Measurements from ENCODE around the gene COL26A1.

COL26A1 gene

GRCh38 chr7:101545441-101546190 is 182.9 kb downstream of the COL26A1 start:
- no peak for TF ChIP-seq CTCF (IDR thresholded peaks at IDR 0.05; ENCODE audit: low read depth, low read length, missing control alignments)
- H3K4me3 ChIP-seq (ENCODE audit: low read depth, low read length), result no peak overlapping the region
- in situ Hi-C loops (cut with HindIII; ENCODE audit: low sequenced_read_pairs), result no loop called here
- no peak for DNase-seq (ENCODE audit: low read depth)

GRCh38 chr7:101546308-101546936 is 183.7 kb downstream of the COL26A1 start:
- no peak for TF ChIP-seq CTCF (IDR thresholded peaks at IDR 0.05; ENCODE audit: low read depth, low read length, missing control alignments)
- H3K4me3 ChIP-seq (ENCODE audit: low read depth, low read length), result no peak overlapping the region
- in situ Hi-C loops (cut with HindIII; ENCODE audit: low sequenced_read_pairs), result no loop called here
- no peak for DNase-seq (ENCODE audit: low read depth)

GRCh38 chr7:101547022-101547915 is 184.6 kb downstream of the COL26A1 start:
- no peak overlapping the region for H3K4me3 ChIP-seq (ENCODE audit: low read depth, low read length)
- in situ Hi-C loops (cut with HindIII; ENCODE audit: low sequenced_read_pairs), result no loop called here
- DNase-seq (ENCODE audit: low read depth), result no peak
- no peak for TF ChIP-seq CTCF (IDR thresholded peaks at IDR 0.05; ENCODE audit: low read depth, low read length, missing control alignments)

GRCh38 chr7:101547916-101548661 is 185.4 kb downstream of the COL26A1 start:
- no peak for DNase-seq (ENCODE audit: low read depth)
- in situ Hi-C loops (cut with HindIII; ENCODE audit: low sequenced_read_pairs), result no loop called here
- TF ChIP-seq CTCF (IDR thresholded peaks at IDR 0.05; ENCODE audit: low read depth, low read length, missing control alignments), result no peak
- no peak overlapping the region for H3K4me3 ChIP-seq (ENCODE audit: low read depth, low read length)

- TF ChIP-seq CTCF (IDR thresholded peaks at IDR 0.05; ENCODE audit: low read depth, low read length, missing control alignments), result no peak
- H3K4me3 ChIP-seq (ENCODE audit: low read depth, low read length), result no peak overlapping the region
- no peak for DNase-seq (ENCODE audit: low read depth)
- in situ Hi-C loops (cut with HindIII; ENCODE audit: low sequenced_read_pairs), result no loop called here
Measured at GRCh38 chr7:101549734-101550133, 187.1 kb downstream of the COL26A1 start.

Data from astrocyte of the cerebellum (primary cell).